Breast epithelium (tissue), 3 donors: ENCODE measurements around the gene GLCE.

Experiments used
- POLR2AphosphoS5 ChIP-seq, 3 donors: sonication (generic); formaldehyde crosslinking; IDR thresholded peaks; one replicate each; pipeline ENCODE4 v1.6.1; 2017; ENCODE audit warnings: antibody characterized with exemption in 3 of 3
- TF ChIP-seq, protein P1 (sequence below), 3 donors: fragments of 450-650 bp; IDR thresholded peaks; one replicate each; pipeline ENCODE4 v1.5.1; 2016 to 2017; ENCODE audit warnings: antibody characterized with exemption in 3 of 3, mild to moderate bottlenecking in 3 of 3, moderate library complexity in 3 of 3

DNA sequence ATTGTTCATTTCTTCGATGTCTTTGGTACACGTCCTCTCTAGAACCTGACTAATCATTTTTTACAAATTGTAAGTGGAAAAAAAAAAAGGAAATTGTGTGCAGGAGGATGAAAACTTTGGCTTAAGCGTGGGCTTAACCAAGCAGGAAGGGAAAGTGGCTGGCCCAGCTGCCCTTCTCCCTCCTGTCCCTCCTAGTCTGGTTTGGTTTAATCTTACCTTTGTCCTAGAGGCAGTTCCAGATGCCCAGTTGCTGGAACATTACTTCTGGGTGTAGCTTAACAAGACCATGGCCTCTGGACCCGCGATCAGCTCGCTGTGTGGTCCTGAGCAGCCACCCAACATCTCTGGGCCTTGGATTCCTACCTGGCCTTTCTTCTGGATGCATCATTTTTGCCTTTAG is 153.7 kb downstream of the GLCE start:
- TF ChIP-seq, protein P1, sequence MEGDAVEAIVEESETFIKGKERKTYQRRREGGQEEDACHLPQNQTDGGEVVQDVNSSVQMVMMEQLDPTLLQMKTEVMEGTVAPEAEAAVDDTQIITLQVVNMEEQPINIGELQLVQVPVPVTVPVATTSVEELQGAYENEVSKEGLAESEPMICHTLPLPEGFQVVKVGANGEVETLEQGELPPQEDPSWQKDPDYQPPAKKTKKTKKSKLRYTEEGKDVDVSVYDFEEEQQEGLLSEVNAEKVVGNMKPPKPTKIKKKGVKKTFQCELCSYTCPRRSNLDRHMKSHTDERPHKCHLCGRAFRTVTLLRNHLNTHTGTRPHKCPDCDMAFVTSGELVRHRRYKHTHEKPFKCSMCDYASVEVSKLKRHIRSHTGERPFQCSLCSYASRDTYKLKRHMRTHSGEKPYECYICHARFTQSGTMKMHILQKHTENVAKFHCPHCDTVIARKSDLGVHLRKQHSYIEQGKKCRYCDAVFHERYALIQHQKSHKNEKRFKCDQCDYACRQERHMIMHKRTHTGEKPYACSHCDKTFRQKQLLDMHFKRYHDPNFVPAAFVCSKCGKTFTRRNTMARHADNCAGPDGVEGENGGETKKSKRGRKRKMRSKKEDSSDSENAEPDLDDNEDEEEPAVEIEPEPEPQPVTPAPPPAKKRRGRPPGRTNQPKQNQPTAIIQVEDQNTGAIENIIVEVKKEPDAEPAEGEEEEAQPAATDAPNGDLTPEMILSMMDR (IDR thresholded peaks at IDR 0.05) = no peak
- no peak for TF ChIP-seq POLR2AphosphoS5 (IDR thresholded peaks at IDR 0.05)
